ENCODE results near the gene SNTA1. TPM values are rescaled to one million over a fixed set of nuclear protein-coding genes. Genes with fewer than 3 reads are reported as not detected.

Gene SNTA1
- total and polyA plus RNA-seq, 2 of the 13 experiments (the other 11 are each of a cell fraction or from before 2014, with no cell fraction given), result 16.4 to 18.3 TPM

DNA sequence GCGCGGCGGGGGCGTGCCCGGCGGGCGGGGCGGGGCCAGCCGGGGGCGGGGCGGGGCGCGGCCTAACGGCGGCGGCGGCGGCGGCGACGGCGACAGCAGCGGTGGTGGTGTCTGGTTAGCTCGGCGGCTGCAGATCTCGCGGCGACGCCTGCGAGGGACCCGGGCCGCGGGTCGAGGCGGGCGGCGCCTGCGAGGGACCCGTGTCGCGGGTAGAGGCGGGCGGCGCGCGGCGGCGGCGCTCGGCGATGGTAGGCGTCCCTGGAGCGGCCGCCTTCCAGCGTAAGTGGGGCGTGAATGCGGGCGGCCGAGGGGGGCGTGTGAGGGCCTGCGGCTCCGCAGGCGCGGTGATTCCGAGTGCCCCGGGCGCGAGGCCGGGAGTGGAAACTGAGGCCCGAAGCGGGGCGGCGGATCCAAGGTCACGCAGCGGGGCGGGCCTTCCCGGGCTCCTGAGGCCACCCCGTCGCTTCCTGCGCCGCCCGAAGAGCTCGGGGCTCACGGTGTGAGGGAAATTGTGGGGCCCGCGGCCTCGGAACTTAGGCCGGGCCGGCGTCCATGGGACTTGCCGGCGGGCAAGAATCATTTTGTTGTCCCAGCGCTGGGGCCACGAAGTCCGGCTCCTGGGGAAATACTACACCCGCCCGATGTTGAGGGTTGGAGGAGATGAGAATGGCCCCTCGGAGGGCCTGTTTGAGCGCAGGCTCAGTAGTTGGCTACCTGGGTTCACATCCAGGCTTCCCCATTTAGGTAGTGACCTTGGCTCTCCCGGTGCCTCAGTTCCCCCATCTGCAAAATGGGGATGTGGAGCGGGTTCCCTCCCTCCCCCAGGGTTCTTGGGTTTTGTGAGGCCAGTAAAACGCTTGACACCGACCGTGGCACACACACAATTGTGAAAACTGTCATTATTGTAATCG, 46.7 kb upstream of the SNTA1 start, which contains the start of gene CBFA2T2 (continued):
- TF ChIP-seq, protein P1, sequence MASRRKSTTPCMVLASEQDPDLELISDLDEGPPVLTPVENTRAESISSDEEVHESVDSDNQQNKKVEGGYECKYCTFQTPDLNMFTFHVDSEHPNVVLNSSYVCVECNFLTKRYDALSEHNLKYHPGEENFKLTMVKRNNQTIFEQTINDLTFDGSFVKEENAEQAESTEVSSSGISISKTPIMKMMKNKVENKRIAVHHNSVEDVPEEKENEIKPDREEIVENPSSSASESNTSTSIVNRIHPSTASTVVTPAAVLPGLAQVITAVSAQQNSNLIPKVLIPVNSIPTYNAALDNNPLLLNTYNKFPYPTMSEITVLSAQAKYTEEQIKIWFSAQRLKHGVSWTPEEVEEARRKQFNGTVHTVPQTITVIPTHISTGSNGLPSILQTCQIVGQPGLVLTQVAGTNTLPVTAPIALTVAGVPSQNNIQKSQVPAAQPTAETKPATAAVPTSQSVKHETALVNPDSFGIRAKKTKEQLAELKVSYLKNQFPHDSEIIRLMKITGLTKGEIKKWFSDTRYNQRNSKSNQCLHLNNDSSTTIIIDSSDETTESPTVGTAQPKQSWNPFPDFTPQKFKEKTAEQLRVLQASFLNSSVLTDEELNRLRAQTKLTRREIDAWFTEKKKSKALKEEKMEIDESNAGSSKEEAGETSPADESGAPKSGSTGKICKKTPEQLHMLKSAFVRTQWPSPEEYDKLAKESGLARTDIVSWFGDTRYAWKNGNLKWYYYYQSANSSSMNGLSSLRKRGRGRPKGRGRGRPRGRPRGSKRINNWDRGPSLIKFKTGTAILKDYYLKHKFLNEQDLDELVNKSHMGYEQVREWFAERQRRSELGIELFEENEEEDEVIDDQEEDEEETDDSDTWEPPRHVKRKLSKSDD (CRISPR knock-in tag; IDR thresholded peaks at IDR 0.05; ENCODE audit: low read depth), result no peak; the same call in 1 of the 2 replicates
- 0 out of 2 replicates have a peak, but pooled peaks have one; percentile 46 for TF ChIP-seq ELF1 (CRISPR knock-in tag; IDR thresholded peaks at IDR 0.05)
- TF ChIP-seq MTA1 (CRISPR knock-in tag; IDR thresholded peaks at IDR 0.05; ENCODE audit: borderline replicate concordance), result no peak; the same call in 1 of the 2 replicates
- no peak for TF ChIP-seq POLR2AphosphoS2 (IDR thresholded peaks at IDR 0.05; ENCODE audit: low read depth, low read length)
- TF ChIP-seq ZBTB20 (CRISPR knock-in tag; IDR thresholded peaks at IDR 0.05; ENCODE audit: borderline replicate concordance, low read depth), result peak; percentile 33; the same call in 1 of the 2 replicates
- TF ChIP-seq IRF2 (CRISPR knock-in tag; IDR thresholded peaks at IDR 0.05), result peak; percentile 48; the same call in 1 of the 2 replicates
- TF ChIP-seq TOPORS (CRISPR knock-in tag; IDR thresholded peaks at IDR 0.05), result 0 out of 2 replicates have a peak, but pooled peaks have one; percentile 15
- peak; percentile 63; the same call in 1 of the 2 replicates for TF ChIP-seq ZNF674 (CRISPR knock-in tag; IDR thresholded peaks at IDR 0.05; ENCODE audit: low read depth)
- no peak for TF ChIP-seq ZNF720 (CRISPR knock-in tag; IDR thresholded peaks at IDR 0.05)
- no peak for TF ChIP-seq ZNF605 (CRISPR knock-in tag; IDR thresholded peaks at IDR 0.05)
- TF ChIP-seq NAIF1 (CRISPR knock-in tag; IDR thresholded peaks at IDR 0.05; ENCODE audit: borderline replicate concordance), result no peak
- no peak; the same call in 1 of the 2 replicates for TF ChIP-seq HDAC2 (CRISPR knock-in tag; IDR thresholded peaks at IDR 0.05)
- TF ChIP-seq MIXL1 (CRISPR knock-in tag; IDR thresholded peaks at IDR 0.05), result no peak; the same call in 1 of the 2 replicates
- TF ChIP-seq, protein P2, sequence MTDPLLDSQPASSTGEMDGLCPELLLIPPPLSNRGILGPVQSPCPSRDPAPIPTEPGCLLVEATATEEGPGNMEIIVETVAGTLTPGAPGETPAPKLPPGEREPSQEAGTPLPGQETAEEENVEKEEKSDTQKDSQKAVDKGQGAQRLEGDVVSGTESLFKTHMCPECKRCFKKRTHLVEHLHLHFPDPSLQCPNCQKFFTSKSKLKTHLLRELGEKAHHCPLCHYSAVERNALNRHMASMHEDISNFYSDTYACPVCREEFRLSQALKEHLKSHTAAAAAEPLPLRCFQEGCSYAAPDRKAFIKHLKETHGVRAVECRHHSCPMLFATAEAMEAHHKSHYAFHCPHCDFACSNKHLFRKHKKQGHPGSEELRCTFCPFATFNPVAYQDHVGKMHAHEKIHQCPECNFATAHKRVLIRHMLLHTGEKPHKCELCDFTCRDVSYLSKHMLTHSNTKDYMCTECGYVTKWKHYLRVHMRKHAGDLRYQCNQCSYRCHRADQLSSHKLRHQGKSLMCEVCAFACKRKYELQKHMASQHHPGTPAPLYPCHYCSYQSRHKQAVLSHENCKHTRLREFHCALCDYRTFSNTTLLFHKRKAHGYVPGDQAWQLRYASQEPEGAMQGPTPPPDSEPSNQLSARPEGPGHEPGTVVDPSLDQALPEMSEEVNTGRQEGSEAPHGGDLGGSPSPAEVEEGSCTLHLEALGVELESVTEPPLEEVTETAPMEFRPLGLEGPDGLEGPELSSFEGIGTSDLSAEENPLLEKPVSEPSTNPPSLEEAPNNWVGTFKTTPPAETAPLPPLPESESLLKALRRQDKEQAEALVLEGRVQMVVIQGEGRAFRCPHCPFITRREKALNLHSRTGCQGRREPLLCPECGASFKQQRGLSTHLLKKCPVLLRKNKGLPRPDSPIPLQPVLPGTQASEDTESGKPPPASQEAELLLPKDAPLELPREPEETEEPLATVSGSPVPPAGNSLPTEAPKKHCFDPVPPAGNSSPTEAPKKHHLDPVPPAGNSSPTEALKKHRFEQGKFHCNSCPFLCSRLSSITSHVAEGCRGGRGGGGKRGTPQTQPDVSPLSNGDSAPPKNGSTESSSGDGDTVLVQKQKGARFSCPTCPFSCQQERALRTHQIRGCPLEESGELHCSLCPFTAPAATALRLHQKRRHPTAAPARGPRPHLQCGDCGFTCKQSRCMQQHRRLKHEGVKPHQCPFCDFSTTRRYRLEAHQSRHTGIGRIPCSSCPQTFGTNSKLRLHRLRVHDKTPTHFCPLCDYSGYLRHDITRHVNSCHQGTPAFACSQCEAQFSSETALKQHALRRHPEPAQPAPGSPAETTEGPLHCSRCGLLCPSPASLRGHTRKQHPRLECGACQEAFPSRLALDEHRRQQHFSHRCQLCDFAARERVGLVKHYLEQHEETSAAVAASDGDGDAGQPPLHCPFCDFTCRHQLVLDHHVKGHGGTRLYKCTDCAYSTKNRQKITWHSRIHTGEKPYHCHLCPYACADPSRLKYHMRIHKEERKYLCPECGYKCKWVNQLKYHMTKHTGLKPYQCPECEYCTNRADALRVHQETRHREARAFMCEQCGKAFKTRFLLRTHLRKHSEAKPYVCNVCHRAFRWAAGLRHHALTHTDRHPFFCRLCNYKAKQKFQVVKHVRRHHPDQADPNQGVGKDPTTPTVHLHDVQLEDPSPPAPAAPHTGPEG (CRISPR knock-in tag; IDR thresholded peaks at IDR 0.05), result no peak; the same call in 1 of the 2 replicates
- no peak for TF ChIP-seq ZKSCAN5 (CRISPR knock-in tag; IDR thresholded peaks at IDR 0.05)
- no peak for TF ChIP-seq KLF6 (CRISPR knock-in tag; IDR thresholded peaks at IDR 0.05)
- TF ChIP-seq ZNF563 (CRISPR knock-in tag; IDR thresholded peaks at IDR 0.05), result peak; percentile 94; the same call in 1 of the 2 replicates
- no peak for TF ChIP-seq PAF1 (CRISPR knock-in tag; IDR thresholded peaks at IDR 0.05)
- no peak for TF ChIP-seq GTF3A (CRISPR knock-in tag; conservative IDR thresholded peaks at IDR 0.05)
